HG03469 (cell line): ENCODE results near the gene TRIM29.

Source experiments
- ATAC-seq: cut with Tn5 transposase; IDR thresholded peaks from one replicate; pipeline ENCODE4 v1.9.1; 2021; ENCODE audit warnings: mild to moderate bottlenecking, moderate library complexity, moderate number of reproducible peaks; ENCODE audit not compliant: unreplicated experiment

Gene TRIM29

DNA sequence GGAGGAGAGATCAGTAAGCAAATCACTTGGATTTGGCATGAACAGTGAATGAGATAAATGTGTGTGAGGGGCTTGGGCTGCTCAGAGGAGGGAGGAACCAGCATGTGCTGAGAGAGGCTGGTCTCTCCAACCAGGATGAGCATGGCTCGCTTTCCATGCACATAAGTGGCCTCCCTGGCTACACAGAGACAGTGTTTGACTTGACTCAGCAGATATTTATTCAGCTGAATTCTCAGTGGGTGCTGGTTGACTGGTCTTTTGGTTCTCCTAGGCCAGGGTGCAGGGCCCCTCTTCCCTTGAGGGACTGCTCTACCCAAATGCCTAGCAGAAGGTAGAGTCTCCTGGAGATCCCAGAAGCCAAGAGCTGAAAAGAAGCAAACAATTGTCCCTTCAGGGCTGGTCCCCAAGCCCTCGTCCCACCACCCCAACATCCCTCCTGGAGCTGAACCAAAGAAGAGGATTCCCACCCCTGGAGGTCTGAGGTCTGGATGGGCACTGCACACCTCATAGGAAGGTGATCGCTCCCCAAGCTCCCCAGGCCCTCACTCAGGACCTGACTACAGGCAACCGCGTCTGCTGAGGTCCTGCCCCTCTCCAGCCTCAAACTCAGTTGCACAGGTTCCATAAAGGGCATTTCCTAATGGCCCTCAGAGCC lies 3.3 kb upstream of the TRIM29 start:
- no peak for ATAC-seq

DNA sequence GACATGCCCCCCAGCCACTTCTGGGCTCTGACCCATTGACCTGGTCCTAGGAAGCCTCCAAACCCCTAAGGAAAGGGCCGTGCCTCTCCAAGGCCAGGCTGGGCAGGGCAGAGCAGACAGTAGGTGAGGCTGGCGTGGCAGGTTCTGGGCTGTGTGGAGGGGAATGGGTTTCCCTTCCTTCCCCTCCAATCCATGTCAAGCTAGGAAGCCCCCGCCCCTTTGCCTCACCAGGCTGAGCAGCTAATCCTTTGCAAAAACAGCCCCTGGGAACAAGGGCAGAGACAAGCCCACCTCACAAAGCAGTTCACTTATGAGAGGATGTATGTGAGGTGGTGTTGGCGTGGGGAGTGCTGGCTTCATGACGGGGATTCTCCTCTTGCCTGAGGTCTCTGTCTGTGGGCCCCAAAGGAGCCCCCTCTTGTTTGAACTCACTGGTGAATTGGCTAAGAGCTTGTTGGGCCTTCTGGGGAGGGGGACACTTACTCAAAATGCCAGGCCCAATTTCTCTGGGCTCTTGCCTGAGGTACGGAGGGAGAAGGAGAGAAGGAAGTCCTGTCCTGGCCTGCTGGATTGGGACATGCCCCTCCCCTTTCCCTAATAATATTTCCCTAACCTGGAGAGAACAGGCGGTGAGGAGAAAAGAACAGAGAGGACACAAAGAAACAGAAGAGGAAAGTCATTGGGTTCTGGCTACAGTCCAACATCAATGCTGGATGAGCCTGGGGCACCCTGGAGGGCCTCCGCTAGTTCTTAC lies 1.6 kb upstream of the TRIM29 start:
- no peak for ATAC-seq

- ATAC-seq, result no peak
Measured at GRCh38 chr11:120137187-120137610, 714 bp downstream of the TRIM29 start.

GRCh38 chr11:120136356-120136755 lies 1.6 kb downstream of the TRIM29 start:
- no peak for ATAC-seq

DNA sequence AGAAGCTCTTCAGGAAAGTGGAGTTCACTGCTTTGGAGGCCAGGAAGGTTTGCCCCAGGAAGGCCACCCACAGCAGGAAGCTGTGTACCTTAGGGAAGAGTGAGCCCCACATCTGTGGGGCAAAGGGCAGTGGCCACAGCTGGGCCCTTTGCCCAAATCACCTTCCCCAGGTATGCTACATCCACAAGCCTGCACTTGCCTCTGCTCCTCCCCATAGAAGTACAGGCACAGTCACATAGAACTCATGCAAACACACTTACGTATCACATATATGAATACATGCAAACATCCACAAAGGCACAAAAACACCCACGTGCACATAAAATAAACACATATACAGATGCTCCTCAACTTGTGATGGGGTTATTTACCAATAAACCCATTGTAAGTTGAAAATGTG lies 2.1 kb downstream of the TRIM29 start:
- no peak for ATAC-seq

- ATAC-seq, result no peak
Measured at GRCh38 chr11:120134931-120135228, 3.0 kb downstream of the TRIM29 start.

DNA sequence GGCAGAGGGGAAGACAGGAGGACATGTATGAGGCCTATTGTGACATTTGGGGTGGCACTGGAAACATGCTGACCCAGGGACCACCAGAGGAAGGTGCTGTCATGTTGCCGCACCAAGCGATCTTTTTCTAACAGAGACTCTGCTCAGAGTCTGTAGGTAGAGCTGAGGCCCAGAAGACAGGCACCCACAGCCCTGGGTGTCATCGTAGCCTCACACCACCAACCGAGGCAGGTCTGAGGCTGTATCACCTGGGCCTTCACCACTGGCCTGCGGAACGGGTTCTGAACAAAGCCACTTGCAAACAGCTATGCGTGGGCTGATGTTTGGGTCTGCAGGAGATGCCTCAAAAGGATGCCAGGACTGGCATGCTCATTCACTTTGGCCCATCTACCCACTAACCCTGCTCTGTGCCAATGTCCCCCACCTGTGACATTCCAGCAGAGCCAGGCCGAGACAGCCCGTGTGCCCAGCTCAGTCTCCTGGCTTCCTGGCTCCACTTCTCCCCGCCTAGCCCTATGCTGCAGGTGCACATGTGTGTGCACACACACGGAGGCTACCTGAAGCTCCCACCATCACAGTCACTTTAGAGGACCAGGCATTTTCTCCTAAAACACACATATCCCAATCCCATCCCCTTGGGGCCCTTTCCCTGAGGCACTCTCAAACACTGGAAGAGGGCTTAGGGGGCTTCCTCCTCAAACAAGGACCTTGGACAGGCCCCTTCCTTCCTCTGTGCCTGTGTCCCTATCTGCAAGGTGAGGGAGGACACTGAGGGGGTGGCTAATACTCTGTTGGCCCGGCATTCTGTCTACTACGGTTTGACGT lies 3.6 kb downstream of the TRIM29 start:
- ATAC-seq, result no peak

DNA sequence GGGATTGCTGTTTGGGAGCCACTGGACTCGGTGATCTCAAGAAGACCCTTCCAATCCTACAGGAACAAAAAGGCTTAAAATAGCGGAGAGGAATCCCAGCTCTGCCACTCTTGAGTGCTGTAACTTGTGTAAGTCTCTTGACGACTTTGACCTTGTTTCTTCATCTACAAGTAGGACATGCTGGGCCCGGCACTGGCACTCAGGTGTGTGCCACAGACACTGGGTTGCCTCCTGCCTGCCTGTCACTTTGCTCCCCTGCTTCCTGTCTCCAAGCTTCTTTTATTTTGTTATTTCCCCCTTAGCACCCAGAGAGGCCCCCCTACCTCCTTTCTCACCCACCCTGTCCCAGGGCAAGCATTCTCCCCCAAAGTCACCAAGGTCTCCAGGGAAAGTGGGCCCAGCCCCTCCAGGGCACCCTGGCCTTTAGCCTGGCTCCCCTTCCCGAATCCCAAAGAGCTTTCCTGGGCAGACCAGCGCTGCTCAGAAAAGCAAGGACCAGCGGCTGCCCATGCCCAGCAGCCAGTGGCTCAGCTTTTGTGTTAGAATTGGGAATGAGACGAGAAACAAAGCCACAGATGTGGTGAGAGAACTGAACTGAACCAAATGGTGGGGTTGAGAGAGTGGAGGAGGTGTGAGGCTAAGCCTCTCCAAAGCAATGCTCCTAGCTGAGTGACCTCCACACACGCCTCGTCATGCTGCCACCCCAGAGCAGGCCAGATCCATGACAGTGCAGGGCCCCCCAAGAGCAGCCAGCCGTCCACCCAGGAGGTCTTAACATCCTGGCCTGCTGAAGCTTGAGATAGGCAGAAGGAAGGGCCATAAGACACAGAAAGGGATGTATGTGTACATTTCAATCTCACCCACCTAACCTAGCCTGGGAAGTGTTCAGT lies 4.5 kb downstream of the TRIM29 start:
- no peak for ATAC-seq

- no peak for ATAC-seq
Measured at GRCh38 chr11:120132645-120133185, 5.2 kb downstream of the TRIM29 start.

DNA sequence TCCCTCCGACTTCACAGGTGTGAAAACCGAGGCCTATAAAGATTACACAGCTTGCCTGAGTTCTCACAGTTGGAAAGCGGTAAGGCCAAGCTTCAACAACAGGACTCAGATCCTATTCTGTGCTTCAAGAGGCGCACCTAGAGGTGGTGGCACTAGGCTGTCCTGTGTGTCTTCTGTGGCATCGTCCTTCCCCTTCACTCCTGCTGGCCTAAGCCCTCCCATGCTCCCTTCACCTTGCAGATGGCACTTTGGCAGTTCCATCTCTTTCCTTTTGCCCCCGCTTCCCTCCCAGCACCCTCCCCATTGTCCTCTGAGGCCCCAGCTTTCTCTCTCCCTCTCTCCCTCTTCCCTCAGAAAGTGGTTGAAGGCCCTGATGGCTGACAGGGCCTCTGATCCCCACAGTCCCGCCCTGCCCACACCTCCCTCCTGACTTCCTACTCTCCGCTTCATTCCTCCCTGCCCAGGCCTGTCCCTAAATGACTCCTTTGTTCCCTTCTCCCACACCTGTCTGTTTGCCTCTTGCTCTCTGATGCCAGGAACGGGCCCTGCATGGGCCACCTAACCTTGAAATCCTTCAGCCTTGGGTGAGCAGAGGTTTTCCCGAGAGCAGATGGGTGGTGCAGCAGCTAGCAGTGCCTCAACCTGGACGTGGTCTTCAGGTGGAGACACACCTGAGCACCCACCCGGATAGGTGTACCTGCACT lies 5.8 kb downstream of the TRIM29 start:
- ATAC-seq, result no peak

- ATAC-seq, result no peak
Measured at GRCh38 chr11:120130991-120131760, 6.7 kb downstream of the TRIM29 start.

- no peak for ATAC-seq
Measured at GRCh38 chr11:120130176-120130980, 7.5 kb downstream of the TRIM29 start.

DNA sequence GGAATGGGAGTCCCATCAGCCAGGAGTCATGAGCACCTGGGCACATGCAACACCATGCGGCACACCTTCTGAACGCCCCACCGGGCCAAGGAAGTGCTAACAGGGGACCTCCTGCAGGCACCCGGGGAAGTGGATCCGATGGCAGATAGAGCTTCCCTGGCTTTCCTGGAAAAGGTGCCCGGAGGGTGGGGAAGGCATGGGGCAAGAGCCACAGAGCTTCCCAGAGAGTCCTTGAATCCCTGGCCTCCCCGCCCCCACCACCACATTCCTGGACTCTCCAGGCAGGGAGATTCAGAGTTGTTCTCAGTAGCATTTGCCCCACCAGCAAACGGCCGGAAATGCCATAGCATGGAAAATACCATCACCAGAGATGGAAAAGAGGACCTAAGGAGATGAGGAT lies 8.3 kb downstream of the TRIM29 start:
- ATAC-seq, result no peak

- ATAC-seq, result no peak
Measured at GRCh38 chr11:120128392-120129119, 9.4 kb downstream of the TRIM29 start.

- no peak for ATAC-seq
Measured at GRCh38 chr11:120127236-120127635, 10.7 kb downstream of the TRIM29 start.

DNA sequence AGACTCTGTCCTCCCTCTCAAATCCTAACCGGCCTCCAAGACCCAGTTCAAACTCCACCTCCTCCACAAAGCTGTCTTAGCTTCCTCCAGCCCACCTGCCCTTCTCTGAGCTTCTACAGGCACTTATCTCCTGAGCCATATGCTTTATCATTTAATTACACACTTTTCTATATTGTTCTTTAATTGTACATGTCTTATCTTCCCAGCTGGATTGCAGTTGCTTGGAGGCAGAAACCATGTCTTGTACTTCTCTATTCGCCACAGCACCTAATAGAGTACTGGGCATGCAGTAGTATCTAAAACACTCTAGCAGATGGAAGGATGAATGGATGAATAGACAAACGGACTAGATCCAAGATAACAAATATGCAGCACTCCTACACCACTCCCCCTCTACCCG lies 11.3 kb downstream of the TRIM29 start:
- ATAC-seq, result no peak

- no peak for ATAC-seq
Measured at GRCh38 chr11:120125509-120125908, 12.4 kb downstream of the TRIM29 start.

GRCh38 chr11:120125024-120125423 lies 12.9 kb downstream of the TRIM29 start:
- ATAC-seq, result no peak
